BLaER1 (cell line): ENCODE measurements around the gene EDN3.
"Not testable (repeated sequence)": the region's sequence is repeated elsewhere in the genome, so short reads cannot be mapped to it uniquely, and the experiment has no call there.

Experiments used
- H3K27ac ChIP-seq: shearing (Covaris generic); formaldehyde crosslinking; 2 replicates; pipeline ENCODE4 v1.8.1; 2022
- H3K27me3 ChIP-seq: shearing (Covaris generic); formaldehyde crosslinking; 2 replicates; pipeline ENCODE4 v1.8.1; 2022
- H3K36me3 ChIP-seq: shearing (Covaris generic); formaldehyde crosslinking; 2 replicates; pipeline ENCODE4 v1.8.1; 2022
- H3K4me1 ChIP-seq: shearing (Covaris generic); formaldehyde crosslinking; 2 replicates; pipeline ENCODE4 v1.8.1; 2022
- H3K4me2 ChIP-seq: shearing (Covaris generic); formaldehyde crosslinking; 2 replicates; pipeline ENCODE4 v1.8.1; 2022
- H3K4me3 ChIP-seq: shearing (Covaris generic); formaldehyde crosslinking; 2 replicates; pipeline ENCODE4 v1.8.1; 2022
- H3K9ac ChIP-seq: shearing (Covaris generic); formaldehyde crosslinking; 2 replicates; pipeline ENCODE4 v1.8.1; 2022
- H3K9me3 ChIP-seq: shearing (Covaris generic); formaldehyde crosslinking; 2 replicates; pipeline ENCODE4 v1.8.1; 2022
- H4K20me1 ChIP-seq: shearing (Covaris generic); formaldehyde crosslinking; 2 replicates; pipeline ENCODE4 v1.8.1; 2022
- Cebpa-rat ChIP-seq: shearing (Covaris generic); IDR thresholded peaks from 2 replicates; pipeline ENCODE4 v1.8.1; 2022

Gene EDN3

DNA sequence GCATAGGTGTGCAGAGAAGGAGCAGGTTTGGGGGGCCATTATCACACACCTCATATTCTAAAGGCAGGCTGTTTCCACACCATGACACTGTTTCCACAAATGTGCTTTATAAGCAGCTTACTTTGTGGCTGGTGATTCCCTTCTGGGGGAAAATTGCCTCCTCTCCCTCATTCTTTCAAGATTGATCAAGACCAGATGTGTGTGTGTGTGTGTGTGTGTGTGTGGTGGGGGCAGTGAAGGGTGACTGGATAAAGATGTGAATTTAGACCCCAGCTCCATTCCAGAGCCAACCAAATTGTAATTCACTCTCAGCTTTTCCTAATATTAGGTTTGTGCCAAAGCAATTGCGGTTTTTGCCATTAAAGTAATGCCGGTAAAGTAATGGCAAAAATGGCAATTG lies 45.6 kb downstream of the EDN3 start:
- Histone ChIP-seq H3K4me2 (no peak overlapping the region), H3K36me3 (no peaks in the 10 kb centered on the region), H3K27me3 (no peaks in the 10 kb centered on the region), H3K4me3 (no peak overlapping the region), H3K9ac (no peak overlapping the region), H4K20me1 (0 out of 2 replicates have a peak, but pooled peaks cover 5% of the 10 kb centered on the region), H3K27ac (no peak overlapping the region), H3K9me3 (peaks cover 17% of the 10 kb centered on the region), H3K4me1 (peaks cover 36% of the 10 kb centered on the region)
- TF ChIP-seq Cebpa-rat, result no peak

DNA sequence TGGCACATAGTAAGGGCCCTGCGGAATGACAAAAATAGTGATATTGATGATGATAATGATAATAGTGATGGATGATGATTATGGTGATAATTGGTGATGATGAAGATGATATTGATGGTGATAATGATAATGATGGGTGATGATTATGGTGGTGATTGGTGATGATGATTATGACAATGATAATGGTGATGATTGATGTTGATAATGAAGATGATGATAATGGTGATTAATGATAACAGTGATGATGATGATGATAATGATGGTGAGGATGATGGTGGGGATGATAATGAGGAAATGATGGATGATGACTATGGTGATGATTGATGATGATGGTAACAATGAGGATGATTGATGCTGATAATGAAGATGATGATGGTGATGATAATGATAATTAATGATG lies 48.9 kb downstream of the EDN3 start:
- Histone ChIP-seq H3K9me3 (peaks cover 11% of the 10 kb centered on the region), H3K36me3 (no peaks in the 10 kb centered on the region), H3K4me3 (no peak overlapping the region), H4K20me1 (no peaks in the 10 kb centered on the region), H3K4me2 (no peak overlapping the region), H3K9ac (no peak overlapping the region), H3K4me1 (peaks cover 21% of the 10 kb centered on the region), H3K27me3 (no peaks in the 10 kb centered on the region), H3K27ac (no peak overlapping the region)
- no peak for TF ChIP-seq Cebpa-rat

DNA sequence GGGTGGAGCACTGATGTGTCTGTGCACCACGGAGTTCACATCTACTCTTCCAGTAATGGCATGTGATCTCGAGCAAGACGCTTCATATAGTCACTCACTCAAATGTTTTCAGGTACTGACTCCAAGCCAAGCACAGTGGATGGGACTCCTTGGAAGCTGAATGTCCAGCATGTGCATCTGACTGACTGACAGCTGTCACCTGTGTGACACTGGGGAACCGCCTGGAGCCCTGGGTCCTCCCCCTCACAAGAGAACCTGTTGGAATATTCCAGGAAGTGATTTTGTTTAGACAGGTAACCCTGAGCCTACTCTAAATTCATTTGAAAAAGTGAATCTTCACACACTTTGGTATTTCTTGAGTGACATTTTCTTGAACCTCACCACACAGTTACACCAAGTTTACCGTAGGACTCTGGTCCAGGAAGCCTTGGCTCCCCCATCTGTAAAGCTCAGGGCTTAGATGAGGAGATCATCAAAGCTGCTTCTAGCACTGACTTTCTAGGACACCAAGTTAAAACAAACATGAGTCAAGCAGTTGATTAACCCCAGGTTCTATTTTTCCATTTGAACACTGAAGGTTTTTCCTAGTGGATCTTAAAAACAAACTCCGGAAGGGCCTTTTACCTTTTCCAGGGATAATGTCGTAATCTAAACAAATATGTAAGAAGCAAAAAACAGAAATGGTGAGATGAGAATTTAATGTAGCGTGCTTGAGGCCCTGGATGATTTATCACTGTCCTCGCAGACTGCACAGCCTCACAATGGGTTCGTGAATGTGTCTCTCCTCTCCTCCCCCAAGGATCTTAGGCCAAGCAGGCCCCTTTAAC lies 50.1 kb downstream of the EDN3 start:
- TF ChIP-seq Cebpa-rat, result no peak
- Histone ChIP-seq H3K4me1 (peaks cover 14% of the 10 kb centered on the region), H4K20me1 (no peaks in the 10 kb centered on the region), H3K36me3 (no peaks in the 10 kb centered on the region), H3K27ac (no peak overlapping the region), H3K4me3 (no peak overlapping the region), H3K4me2 (no peak overlapping the region), H3K9me3 (no peaks in the 10 kb centered on the region), H3K9ac (no peak overlapping the region), H3K27me3 (no peaks in the 10 kb centered on the region)

DNA sequence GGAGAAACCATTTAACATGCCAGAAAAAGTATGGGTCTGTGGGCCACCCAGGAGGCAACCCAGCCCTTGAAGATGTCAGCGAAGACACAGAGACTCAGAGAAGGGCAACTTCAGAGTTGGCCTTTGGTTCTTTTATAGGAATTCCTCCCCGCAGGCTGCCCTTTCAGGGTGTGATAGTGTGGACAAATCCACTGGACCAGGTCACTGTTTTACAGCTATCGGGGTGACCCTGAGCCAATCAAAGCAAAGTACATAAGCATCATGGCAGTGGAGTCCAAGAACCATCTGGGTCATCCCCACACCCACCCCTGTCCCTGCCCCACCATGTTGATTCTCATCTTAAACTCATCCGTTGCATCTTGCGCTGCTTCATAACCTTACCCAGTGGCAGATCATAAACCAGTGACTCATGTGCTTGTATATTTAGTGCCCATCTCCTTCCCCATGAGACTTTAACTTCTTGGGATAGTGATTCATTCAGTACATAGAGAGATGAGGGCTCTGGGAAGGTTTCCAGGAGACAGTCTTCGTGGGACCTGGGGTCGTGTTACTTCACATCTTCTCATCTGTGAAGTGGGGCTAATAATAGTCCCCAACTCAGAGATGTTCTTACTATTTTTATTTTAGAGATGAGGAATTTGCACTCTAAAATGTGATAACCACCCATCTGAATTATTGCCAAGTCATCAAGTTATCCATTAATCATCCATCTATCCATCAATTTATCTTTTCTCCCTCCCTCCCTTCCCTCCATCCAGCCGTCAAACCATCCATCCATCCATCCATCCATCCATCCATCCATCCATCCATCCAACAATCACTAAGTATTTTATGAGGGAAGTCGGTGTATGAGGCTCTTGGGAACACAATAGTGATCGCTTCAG lies 51.0 kb downstream of the EDN3 start:
- Histone ChIP-seq H4K20me1 (no peaks in the 10 kb centered on the region), H3K27me3 (no peaks in the 10 kb centered on the region), H3K4me1 (peaks cover 18% of the 10 kb centered on the region), H3K4me2 (0 out of 2 replicates have a peak overlapping the region, but pooled peaks have one; percentile 63), H3K36me3 (no peaks in the 10 kb centered on the region), H3K9ac (no peak overlapping the region), H3K27ac (no peak overlapping the region), H3K4me3 (no peak overlapping the region), H3K9me3 (peaks cover 1% of the 10 kb centered on the region)
- TF ChIP-seq Cebpa-rat, result no peak

DNA sequence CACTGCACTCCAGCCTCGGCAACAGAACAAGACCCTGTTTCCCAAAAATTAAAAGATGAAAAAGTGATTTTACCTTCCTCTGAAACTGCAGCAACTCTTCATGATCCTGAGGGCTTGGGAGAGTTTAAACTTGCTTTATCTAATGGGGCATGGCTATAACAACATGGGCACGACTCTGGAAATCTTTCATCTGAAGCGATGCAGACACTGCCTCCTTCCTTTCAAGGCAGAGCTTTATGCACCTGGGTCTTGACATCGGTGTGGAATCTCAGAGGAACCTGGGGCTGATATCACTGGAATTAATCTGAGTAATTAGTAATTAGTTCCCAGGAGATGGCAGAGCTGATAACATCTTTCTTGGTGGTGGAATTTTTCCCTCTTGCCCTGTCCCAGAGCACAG lies 52.1 kb downstream of the EDN3 start:
- Histone ChIP-seq H4K20me1 (no peaks in the 10 kb centered on the region), H3K4me1 (peaks cover 29% of the 10 kb centered on the region), H3K9me3 (peaks cover 5% of the 10 kb centered on the region), H3K4me2 (peak overlapping the region; percentile 63), H3K4me3 (no peak overlapping the region), H3K27me3 (no peaks in the 10 kb centered on the region), H3K36me3 (no peaks in the 10 kb centered on the region), H3K9ac (no peak overlapping the region), H3K27ac (no peak overlapping the region)
- no peak for TF ChIP-seq Cebpa-rat

DNA sequence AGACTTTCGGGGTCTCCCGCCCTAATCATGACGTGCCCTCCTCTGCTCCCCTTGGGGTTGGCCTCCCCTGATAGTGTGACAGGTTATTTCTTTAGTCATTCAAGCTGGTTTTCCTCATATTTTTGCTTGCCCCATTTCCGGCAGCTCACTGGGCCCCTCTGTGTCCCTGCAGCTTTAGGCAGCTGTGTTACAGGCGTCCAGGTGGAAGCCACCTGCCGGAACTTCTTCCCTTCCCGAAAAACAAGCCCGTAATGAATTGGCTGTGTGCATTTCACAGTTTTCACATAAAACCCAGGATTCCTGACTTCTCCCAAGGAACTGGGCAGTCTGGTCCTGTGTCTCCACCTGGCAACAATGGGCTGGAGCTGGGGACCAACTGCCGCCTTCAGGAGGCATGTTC lies 52.6 kb downstream of the EDN3 start:
- TF ChIP-seq Cebpa-rat, result no peak
- Histone ChIP-seq H3K27me3 (no peaks in the 10 kb centered on the region), H3K9me3 (peaks cover 5% of the 10 kb centered on the region), H3K4me2 (peak overlapping the region; percentile 63; the same call in 1 of the 2 replicates), H3K4me1 (peaks cover 33% of the 10 kb centered on the region), H4K20me1 (no peaks in the 10 kb centered on the region), H3K27ac (no peak overlapping the region), H3K4me3 (no peak overlapping the region), H3K36me3 (no peaks in the 10 kb centered on the region), H3K9ac (no peak overlapping the region)

DNA sequence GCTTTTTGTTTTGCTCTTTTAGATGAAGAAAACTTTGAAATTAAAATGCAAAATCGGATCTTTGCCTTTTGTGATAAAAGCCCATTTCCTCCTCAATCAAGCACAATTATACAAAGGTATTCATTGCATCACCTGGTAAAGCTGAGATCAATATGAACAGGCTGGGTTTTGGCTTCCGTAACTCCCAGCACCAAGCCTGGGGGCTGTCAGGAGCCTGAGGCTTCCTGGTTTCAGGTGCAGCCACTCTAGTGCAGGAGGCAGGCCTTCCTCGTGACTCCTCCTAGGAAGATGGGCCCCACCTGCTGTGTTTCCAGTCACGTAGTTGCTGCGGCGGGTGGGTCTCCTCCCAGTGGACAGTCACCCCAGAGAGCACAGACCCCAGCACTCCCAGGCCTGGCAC lies 54.0 kb downstream of the EDN3 start:
- Histone ChIP-seq H3K27me3 (no peaks in the 10 kb centered on the region), H3K36me3 (no peaks in the 10 kb centered on the region), H3K4me3 (no peak overlapping the region), H4K20me1 (no peaks in the 10 kb centered on the region), H3K9ac (no peak overlapping the region), H3K4me2 (no peak overlapping the region), H3K27ac (no peak overlapping the region), H3K4me1 (peaks cover 46% of the 10 kb centered on the region), H3K9me3 (peaks cover 5% of the 10 kb centered on the region)
- no peak for TF ChIP-seq Cebpa-rat

DNA sequence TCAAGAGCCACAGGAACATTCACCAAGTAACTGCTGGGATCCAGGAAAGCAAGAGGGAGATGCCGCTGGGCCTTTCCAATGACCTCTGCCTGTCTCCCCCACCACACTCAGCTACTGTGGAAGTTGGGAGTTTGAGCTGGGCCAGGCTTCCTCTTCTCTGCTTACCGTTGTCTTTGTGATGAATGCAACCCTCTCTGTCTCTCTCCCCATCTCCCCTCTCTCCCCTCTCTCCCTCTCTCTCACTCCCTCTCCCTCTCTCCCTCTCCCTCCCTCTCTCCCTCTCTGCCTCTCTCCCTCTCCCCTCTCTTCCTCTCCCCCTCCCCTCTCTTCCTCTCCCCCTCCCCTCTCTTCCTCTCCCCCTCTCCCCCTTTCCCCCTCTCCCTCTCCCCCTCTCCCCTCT lies 54.8 kb downstream of the EDN3 start:
- Histone ChIP-seq H3K4me1 (peaks cover 47% of the 10 kb centered on the region), H3K4me2 (no peak overlapping the region), H3K4me3 (no peak overlapping the region), H3K27me3 (no peaks in the 10 kb centered on the region), H3K9me3 (peaks cover 5% of the 10 kb centered on the region), H3K27ac (no peak overlapping the region), H3K36me3 (no peaks in the 10 kb centered on the region), H4K20me1 (no peaks in the 10 kb centered on the region), H3K9ac (no peak overlapping the region)
- no peak for TF ChIP-seq Cebpa-rat

DNA sequence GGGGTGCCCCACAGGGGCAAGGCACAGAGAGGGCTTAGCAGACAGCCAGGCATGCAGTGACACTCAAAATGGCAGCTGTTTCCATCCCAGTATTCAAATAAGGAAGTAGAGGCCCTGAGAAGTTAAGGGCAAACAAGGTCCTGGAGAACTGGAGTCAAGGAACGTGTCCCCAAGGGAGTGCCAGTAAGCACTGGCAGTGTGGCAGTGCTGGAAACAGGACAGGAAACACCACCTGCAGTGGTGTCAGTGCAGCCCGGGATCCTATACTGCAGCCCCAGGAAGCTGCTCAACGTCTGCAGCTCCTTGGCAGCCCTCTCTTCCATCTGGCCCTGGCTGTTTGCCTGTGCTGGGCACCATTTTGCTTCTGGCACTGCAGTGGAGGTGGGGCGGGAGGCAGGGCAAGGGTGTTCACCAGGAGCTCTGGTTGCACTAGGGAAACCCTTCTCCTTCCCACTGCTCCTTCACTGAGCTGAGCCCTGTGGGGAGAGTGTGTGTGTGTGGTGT lies 56.3 kb downstream of the EDN3 start:
- peak overlapping the region; percentile 69 for H3K4me2 ChIP-seq

DNA sequence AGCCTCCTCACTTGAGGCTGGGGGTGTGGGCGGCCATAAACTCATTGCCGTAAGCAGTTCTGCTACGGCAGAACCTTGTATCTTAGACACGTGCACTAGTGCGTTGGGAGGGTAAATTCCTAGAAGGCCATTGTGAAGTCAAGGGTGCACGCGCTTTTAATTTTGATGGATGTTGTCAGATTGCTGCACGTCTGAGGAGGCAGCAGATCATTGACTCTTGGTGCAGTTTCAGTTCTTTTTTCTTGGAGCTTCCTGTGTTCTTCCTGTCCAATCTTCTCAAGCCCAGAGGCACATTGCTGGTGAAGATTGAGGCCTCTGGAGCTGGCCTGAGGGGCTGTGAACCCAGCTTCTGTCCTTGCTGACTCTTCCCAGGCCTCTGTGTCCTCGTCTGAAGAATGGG lies 58.4 kb downstream of the EDN3 start:
- H3K4me3 ChIP-seq, H3K9me3 ChIP-seq, H3K27ac ChIP-seq, H3K27me3 ChIP-seq, H3K36me3 ChIP-seq, H4K20me1 ChIP-seq, H3K9ac ChIP-seq: not testable (repeated sequence)
- H3K4me1 ChIP-seq, result peaks cover 34% of the 10 kb centered on the region
- H3K4me2 ChIP-seq, result peak overlapping the region; percentile 69

More for the DNA sequence above, 56.3 kb downstream of the EDN3 start:
- Histone ChIP-seq H3K9me3 (peaks cover 5% of the 10 kb centered on the region), H3K27ac (0 out of 2 replicates have a peak overlapping the region, but pooled peaks have one; percentile 20), H4K20me1 (no peaks in the 10 kb centered on the region), H3K27me3 (no peaks in the 10 kb centered on the region), H3K4me1 (peaks cover 47% of the 10 kb centered on the region), H3K36me3 (no peaks in the 10 kb centered on the region), H3K4me3 (no peak overlapping the region), H3K9ac (no peak overlapping the region)
- TF ChIP-seq Cebpa-rat, result no peak
